Activated CD8-positive, alpha-beta T cell treated with anti-CD3 and anti-CD28 coated beads, Interleukin-2, amount 10 ng/mL, durations not matched to agents 7 days and 5 days (primary cell): ENCODE data around the gene PKDCC. TPM values are rescaled to one million over a fixed set of nuclear protein-coding genes. Genes with fewer than 3 reads are reported as not detected.

Experiments used
- ATAC-seq: fragments of 150-1000 bp; cut with Tn5 transposase; one replicate; pipeline ENCODE4 v1.10.0; 2021; ENCODE audit warnings: moderate library complexity
- CTCF ChIA-PET: fragments of 350-600 bp; sonication (Branson Sonifier 250); formaldehyde crosslinking; loops from one replicate; lab custom pipeline; 2021; ENCODE audit warnings: antibody characterized with exemption; lab: Charles Lee
- POLR2A ChIA-PET: fragments of 350-600 bp; sonication (Branson Sonifier 250); formaldehyde crosslinking; loops from one replicate; lab custom pipeline; 2021; ENCODE audit warnings: antibody characterized with exemption; lab: Charles Lee
- DNase-seq: peaks from one replicate; pipeline ENCODE4 v3.0.0-alpha.2; 2020
- H3K27ac Mint-ChIP-seq: one replicate; pipeline ENCODE4 v1.8.0; 2021; ENCODE audit warnings: mild to moderate bottlenecking, mixed read lengths
- H3K27me3 Mint-ChIP-seq: one replicate; pipeline ENCODE4 v1.8.0; 2021; ENCODE audit warnings: low read depth, mixed read lengths
- H3K36me3 Mint-ChIP-seq: one replicate; pipeline ENCODE4 v1.8.0; 2021; ENCODE audit warnings: low read depth, mixed read lengths
- H3K4me1 Mint-ChIP-seq: one replicate; pipeline ENCODE4 v1.8.0; 2021; ENCODE audit warnings: low read depth, mixed read lengths
- H3K4me3 Mint-ChIP-seq: one replicate; pipeline ENCODE4 v1.8.0; 2021; ENCODE audit warnings: mild to moderate bottlenecking, mixed read lengths
- H3K9me3 Mint-ChIP-seq: one replicate; pipeline ENCODE4 v1.8.0; 2022; ENCODE audit warnings: mixed read lengths; ENCODE audit not compliant: insufficient read depth
- total RNA-seq, 2 experiments: library from RNA; stranded (reverse); gene quantifications; one replicate each; pipeline ENCODE4 v1.2.3, GENCODE V29; 2021

PKDCC gene
- total RNA-seq: not detected

DNA sequence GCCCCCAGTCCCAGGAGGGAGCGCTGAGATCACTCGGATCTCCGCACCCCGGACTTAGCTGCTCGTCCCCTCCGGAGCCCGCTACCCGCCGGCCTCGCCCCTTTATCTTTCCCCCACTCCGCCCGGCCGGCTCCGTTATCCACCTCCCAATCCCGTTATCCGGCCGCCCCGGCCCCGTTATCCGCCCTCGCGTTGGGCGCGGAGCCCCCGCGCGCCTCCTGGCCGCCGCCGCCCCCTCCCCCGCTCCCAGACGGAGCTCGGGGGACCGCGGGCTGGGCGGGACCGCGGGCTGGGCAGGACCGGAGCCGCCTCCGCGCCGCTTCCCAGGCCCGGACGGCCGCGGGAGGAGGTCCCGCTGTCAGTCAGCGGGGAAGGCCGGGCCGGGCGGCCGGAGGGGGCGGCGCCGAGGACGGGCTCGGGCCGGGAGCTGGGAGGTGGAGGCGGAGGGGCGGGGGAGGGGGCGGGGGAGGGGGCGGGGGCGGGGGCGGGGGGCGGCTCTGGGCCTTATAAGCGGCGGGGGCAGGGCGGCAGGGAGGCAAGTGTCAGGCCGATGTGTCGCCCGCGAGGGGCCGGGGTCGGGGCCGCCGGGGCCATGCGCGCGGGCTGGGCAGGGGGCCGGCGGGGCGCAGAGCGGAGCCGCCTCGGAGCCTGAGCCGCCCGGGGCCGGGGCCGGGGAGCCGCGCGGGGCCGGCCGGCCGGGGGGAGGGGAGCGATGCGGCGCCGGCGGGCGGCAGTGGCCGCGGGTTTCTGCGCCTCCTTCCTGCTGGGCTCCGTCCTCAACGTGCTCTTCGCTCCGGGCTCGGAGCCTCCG lies at the start of gene PKDCC:
PKDCC (plus strand) TSS at position 534 of the 811 bp plus-strand sequence; CDS start at position 713, 179 bp downstream.
- POLR2A ChIA-PET: no interaction called here

GRCh38 chr2:41998186-41999127 lies 49.4 kb upstream of the PKDCC start:
- ChIA-PET CTCF (no interaction called here), POLR2A (no interaction called here)
- H3K4me3 Mint-ChIP-seq: no peak overlapping the region
- ATAC-seq (no peak), DNase-seq (no peak)
- H3K9me3 Mint-ChIP-seq: no peaks in the 10 kb centered on the region
- no peak overlapping the region for H3K27ac Mint-ChIP-seq
- H3K27me3 Mint-ChIP-seq: peaks cover 2% of the 10 kb centered on the region
- no peaks in the 10 kb centered on the region for H3K4me1 Mint-ChIP-seq
- no peaks in the 10 kb centered on the region for H3K36me3 Mint-ChIP-seq

More for the DNA sequence above, at the start of gene PKDCC:
- H3K36me3 Mint-ChIP-seq: no peaks in the 10 kb centered on the region
- no peak for DNase-seq
- H3K27me3 Mint-ChIP-seq: peaks cover 58% of the 10 kb centered on the region
- peak within 1 kb of the TSS; percentile 40 for H3K4me3 Mint-ChIP-seq
- H3K4me1 Mint-ChIP-seq: peaks cover 2% of the 10 kb centered on the region
- ATAC-seq: peak; percentile 63
- CTCF ChIA-PET: no interaction called here
- no peak within 1 kb of the TSS for H3K27ac Mint-ChIP-seq
- no peaks in the 10 kb centered on the region for H3K9me3 Mint-ChIP-seq

DNA sequence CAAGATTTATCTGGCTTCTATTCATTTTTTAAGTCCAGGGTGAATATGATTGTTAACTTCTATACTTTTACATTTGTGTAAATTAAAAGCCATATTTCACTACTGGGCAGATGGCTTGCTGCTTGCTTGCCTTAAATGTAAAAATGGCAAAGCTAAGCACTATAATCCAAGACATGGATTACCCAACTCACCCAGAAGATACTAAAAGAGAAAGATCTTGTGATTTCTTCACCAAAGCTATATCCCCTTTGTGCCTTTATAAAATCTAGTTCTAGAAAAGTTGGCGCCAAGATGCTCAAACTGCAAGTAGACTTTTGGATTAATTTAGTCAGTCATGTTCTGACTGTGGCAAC lies 48.7 kb upstream of the PKDCC start:
- Mint-ChIP-seq H3K27ac (no peak overlapping the region), H3K9me3 (no peaks in the 10 kb centered on the region), H3K4me1 (no peaks in the 10 kb centered on the region), H3K27me3 (peaks cover 2% of the 10 kb centered on the region), H3K4me3 (no peak overlapping the region), H3K36me3 (no peaks in the 10 kb centered on the region)
- DNase-seq: no peak
- CTCF ChIA-PET: no interaction called here
- ATAC-seq: no peak
- POLR2A ChIA-PET: no interaction called here

DNA sequence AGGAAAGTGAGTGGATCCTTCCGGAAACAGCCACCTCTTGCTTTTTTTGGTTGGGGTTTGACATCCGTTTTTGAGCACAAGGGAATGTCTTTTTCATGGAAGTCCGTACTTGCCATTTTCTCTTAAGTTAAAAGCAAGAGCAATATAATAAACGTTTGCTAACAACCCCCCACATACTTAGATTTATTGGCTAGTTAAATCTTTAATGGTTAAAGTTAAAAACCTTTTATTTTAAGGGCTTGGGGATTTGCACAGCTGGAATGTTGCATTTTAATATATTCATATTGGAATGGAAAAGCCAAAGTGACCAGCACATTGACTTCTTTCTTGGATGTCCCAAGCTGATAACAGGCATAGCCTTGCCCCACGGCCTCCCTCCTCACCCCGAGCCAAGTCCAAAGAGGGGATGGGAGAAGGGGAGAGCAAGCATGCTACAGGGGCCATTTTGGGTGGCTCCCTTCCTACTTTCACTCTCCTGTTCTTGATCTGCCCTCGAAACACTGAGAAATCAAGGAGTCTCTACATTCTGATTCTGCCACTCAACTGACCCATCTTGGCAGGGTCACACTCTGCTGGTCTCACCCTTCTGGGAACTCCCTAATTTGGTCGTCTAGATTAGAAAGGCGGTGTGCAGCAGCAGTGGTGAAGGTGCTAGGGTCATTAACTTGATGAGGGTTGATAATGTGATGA lies 48.1 kb upstream of the PKDCC start:
- H3K4me1 Mint-ChIP-seq: no peaks in the 10 kb centered on the region
- H3K9me3 Mint-ChIP-seq: no peaks in the 10 kb centered on the region
- no peak overlapping the region for H3K4me3 Mint-ChIP-seq
- no peaks in the 10 kb centered on the region for H3K36me3 Mint-ChIP-seq
- H3K27me3 Mint-ChIP-seq: peaks cover 2% of the 10 kb centered on the region
- ATAC-seq: no peak
- CTCF ChIA-PET: no interaction called here
- POLR2A ChIA-PET: no interaction called here
- DNase-seq: no peak
- H3K27ac Mint-ChIP-seq: no peak overlapping the region

DNA sequence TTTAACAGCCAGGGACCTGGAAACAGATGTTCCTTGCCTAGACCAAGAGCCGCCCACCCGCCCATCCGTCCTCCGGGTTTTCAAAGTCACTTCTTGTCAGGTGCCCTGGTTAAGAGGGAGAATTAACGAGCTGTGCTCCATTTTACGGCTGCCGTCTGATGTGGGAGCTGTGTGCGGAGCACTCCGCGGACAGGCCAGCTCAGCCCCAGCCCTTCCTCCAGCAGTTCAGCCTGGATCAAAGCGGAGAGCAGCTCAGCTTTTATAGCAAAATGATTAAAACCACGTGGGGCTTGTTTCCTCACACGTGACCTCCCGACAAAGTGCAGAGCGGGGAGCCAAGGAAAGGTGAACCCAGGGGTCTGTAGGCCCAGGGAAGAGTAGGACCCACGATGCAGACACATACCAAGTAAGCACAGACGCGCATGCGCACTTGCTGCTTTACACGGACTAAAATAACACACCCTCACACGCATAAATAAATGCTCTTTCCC lies 46.1 kb upstream of the PKDCC start:
- POLR2A ChIA-PET: no interaction called here
- DNase-seq: no peak
- ATAC-seq: no peak
- H3K4me1 Mint-ChIP-seq: no peaks in the 10 kb centered on the region
- no peak overlapping the region for H3K4me3 Mint-ChIP-seq
- peaks cover 2% of the 10 kb centered on the region for H3K27me3 Mint-ChIP-seq
- no peak overlapping the region for H3K27ac Mint-ChIP-seq
- H3K36me3 Mint-ChIP-seq: no peaks in the 10 kb centered on the region
- no peaks in the 10 kb centered on the region for H3K9me3 Mint-ChIP-seq
- CTCF ChIA-PET: no interaction called here

DNA sequence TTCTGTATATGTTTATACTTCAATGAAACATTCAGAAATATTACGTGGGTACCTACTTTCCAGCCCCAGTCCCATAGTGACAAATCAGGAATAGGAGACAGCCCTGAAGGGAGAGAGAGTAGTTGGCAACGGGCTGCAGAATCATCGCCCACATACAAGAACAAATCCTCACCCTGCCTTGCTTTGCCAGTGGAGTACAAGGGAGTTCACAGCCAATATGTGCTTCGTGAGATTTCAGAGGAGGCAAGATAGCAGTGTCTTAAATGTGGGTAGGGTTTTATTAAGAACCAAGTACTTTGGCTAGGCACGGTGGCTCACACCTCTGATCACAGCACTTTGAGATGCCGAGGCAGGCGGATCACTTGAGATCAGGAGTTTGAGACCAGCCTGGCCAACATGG lies 40.3 kb upstream of the PKDCC start:
- ATAC-seq (no peak), DNase-seq (no peak)
- Mint-ChIP-seq H3K4me3 (no peak overlapping the region), H3K27ac (no peak overlapping the region), H3K4me1 (peaks cover 3% of the 10 kb centered on the region), H3K9me3 (no peaks in the 10 kb centered on the region), H3K27me3 (peaks cover 6% of the 10 kb centered on the region), H3K36me3 (no peaks in the 10 kb centered on the region)
- ChIA-PET POLR2A (no interaction called here), CTCF (no interaction called here)

DNA sequence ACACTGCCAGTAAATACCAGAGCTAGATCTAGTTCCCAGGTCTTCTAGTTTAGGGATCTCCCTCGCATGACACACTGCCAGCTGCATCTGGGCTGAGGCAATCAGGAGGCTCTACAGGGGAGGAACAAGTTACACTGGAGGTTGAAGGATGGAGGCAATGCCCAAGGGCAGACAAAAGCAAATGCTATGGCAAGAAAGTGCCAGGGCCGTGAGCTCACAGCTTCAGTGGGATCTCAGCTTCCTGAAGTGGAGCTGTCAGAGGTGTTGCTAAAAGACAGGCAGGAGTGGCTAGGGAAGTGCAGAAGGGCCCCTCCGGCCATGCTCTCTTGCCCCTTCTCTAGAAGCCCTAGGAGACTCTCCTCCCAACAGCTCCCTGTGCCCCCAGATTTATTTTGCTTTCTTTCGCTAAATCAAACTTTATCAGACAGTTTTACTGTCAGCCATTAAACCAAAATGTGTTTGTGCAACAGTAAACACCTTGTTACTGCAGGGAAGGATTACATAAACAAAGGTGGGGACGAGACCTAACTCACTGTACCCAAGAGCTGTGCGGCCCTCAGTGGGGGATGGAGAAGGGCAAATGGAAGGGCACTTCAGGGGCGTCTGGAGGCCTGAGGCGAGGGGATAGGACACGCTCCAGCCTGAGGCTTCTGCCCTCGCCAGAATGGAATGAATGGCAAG lies 39.4 kb upstream of the PKDCC start:
- Mint-ChIP-seq H3K4me1 (peaks cover 3% of the 10 kb centered on the region), H3K27me3 (peaks cover 6% of the 10 kb centered on the region), H3K9me3 (no peaks in the 10 kb centered on the region), H3K4me3 (no peak overlapping the region), H3K27ac (no peak overlapping the region), H3K36me3 (no peaks in the 10 kb centered on the region)
- no peak for ATAC-seq
- DNase-seq: no peak
- ChIA-PET POLR2A (no interaction called here), CTCF (no interaction called here)

- H3K4me1 Mint-ChIP-seq: peaks cover 3% of the 10 kb centered on the region
- no peaks in the 10 kb centered on the region for H3K9me3 Mint-ChIP-seq
- H3K27me3 Mint-ChIP-seq: peaks cover 6% of the 10 kb centered on the region
- no peak overlapping the region for H3K27ac Mint-ChIP-seq
- no peak overlapping the region for H3K4me3 Mint-ChIP-seq
- DNase-seq (no peak), ATAC-seq (no peak)
- ChIA-PET POLR2A (no interaction called here), CTCF (no interaction called here)
- H3K36me3 Mint-ChIP-seq: no peaks in the 10 kb centered on the region
These were observed 37.9 kb upstream of the PKDCC start for GRCh38 chr2:42009657-42010580.

GRCh38 chr2:42010743-42011298 lies 37.0 kb upstream of the PKDCC start:
- peaks cover 6% of the 10 kb centered on the region for H3K27me3 Mint-ChIP-seq
- H3K36me3 Mint-ChIP-seq: no peaks in the 10 kb centered on the region
- H3K4me1 Mint-ChIP-seq: peaks cover 3% of the 10 kb centered on the region
- H3K27ac Mint-ChIP-seq: no peak overlapping the region
- H3K9me3 Mint-ChIP-seq: no peaks in the 10 kb centered on the region
- H3K4me3 Mint-ChIP-seq: no peak overlapping the region
- ATAC-seq (no peak), DNase-seq (no peak)
- POLR2A ChIA-PET: no interaction called here
- CTCF ChIA-PET: no interaction called here

DNA sequence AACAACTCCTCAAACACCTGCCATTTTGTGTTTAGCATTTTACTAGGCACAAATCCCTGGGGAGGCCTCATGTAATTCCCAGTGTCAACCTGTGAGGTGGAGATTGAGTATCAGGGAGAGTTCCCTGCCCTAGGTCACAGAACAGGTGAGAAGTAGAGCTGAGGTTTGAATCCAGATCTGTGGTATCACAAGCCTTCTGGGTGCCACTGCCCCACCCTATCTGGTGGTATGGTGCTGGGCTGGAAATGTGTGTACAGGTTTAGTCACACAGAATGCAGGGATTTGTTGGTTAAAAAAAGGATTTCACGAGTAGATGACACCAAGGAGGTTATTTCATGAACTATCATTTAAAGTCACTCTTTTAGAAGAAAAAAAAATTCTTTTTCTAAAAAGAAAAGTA lies 35.7 kb upstream of the PKDCC start:
- Mint-ChIP-seq H3K27me3 (peaks cover 6% of the 10 kb centered on the region), H3K9me3 (no peaks in the 10 kb centered on the region), H3K36me3 (no peaks in the 10 kb centered on the region), H3K27ac (no peak overlapping the region), H3K4me1 (peaks cover 3% of the 10 kb centered on the region), H3K4me3 (no peak overlapping the region)
- POLR2A ChIA-PET: no interaction called here
- CTCF ChIA-PET: no interaction called here
- DNase-seq (no peak), ATAC-seq (no peak)
